DND-41 (cell line): ENCODE data around the gene GUCY2D.

ENCODE experiments used
- CTCF ChIP-seq: IDR thresholded peaks from 2 replicates; pipeline ENCODE4 v1.5.1; 2012; ENCODE audit warnings: borderline replicate concordance, low read length, moderate library complexity, mild to moderate bottlenecking; ENCODE audit not compliant: poor library complexity, severe bottlenecking; ENCODE audit errors: extremely low read depth
- EZH2 ChIP-seq: IDR thresholded peaks from 3 replicates; pipeline ENCODE4 v1.6.1; 2012; ENCODE audit warnings: borderline replicate concordance, low read depth, mild to moderate bottlenecking, moderate library complexity, low read length, inconsistent platforms; ENCODE audit not compliant: severe bottlenecking

GRCh38 chr17:7974638-7975131 is 27.7 kb upstream of the GUCY2D start:
- TF ChIP-seq EZH2 = no peak
- no peak for TF ChIP-seq CTCF
